Gastroesophageal sphincter (tissue), 4 donors: ENCODE data around the gene OSGIN1. TPM values are rescaled to one million over a fixed set of nuclear protein-coding genes. Genes with fewer than 3 reads are reported as not detected.
"Not testable (repeated sequence)": the region's sequence is repeated elsewhere in the genome, so short reads cannot be mapped to it uniquely, and the experiment has no call there.

Source experiments
- ATAC-seq: fragments of 150-250 bp; one replicate; pipeline ENCODE4 v1.9.1; 2016; ENCODE audit warnings: mild to moderate bottlenecking, moderate library complexity
- H3K27ac ChIP-seq, 4 donors: fragments of 200-600 bp; sonication (generic) in 3 of 4; 1 replicate in 3 of 4; 2 replicates in 1 of 4; pipeline ENCODE4 v1.5.1; 2016 to 2019
- H3K27me3 ChIP-seq: fragments of 200-600 bp; sonication (generic); one replicate; pipeline ENCODE4 v1.5.1; 2019
- H3K36me3 ChIP-seq, 2 donors: fragments of 200-600 bp; sonication (generic); one replicate each; pipeline ENCODE4 v1.5.1; 2019; ENCODE audit warnings: control low read depth in 1 of 2
- H3K4me1 ChIP-seq, 3 donors: fragments of 200-600 bp; sonication (generic); 1 replicate in 2 of 3; 2 replicates in 1 of 3; pipeline ENCODE4 v1.5.1; 2016 to 2019; ENCODE audit warnings: control low read depth in 2 of 3
- H3K4me3 ChIP-seq, 2 donors: fragments of 200-600 bp; sonication (generic); one replicate each; pipeline ENCODE4 v1.5.1; 2019; ENCODE audit warnings: mild to moderate bottlenecking in 1 of 2, moderate library complexity in 1 of 2
- H3K9me3 ChIP-seq, 3 donors: fragments of 200-600 bp; sonication (generic); one replicate each; pipeline ENCODE4 v1.5.1; 2017 to 2019; ENCODE audit warnings: control low read depth in 2 of 3
- EP300 ChIP-seq: sonication (generic); formaldehyde crosslinking; IDR thresholded peaks from one replicate; pipeline ENCODE4 v1.6.1; 2017; ENCODE audit warnings: antibody characterized with exemption, mild to moderate bottlenecking
- POLR2A ChIP-seq, 2 donors: fragments of 450-650 bp; IDR thresholded peaks; one replicate each; pipeline ENCODE4 v1.6.1; 2017; ENCODE audit warnings: antibody characterized with exemption in 2 of 2, mild to moderate bottlenecking in 2 of 2, moderate library complexity in 1 of 2
- POLR2AphosphoS5 ChIP-seq: sonication (generic); formaldehyde crosslinking; IDR thresholded peaks from one replicate; pipeline ENCODE4 v1.6.1; 2017; ENCODE audit warnings: antibody characterized with exemption
- WGBS, 2 donors: methylation state at CpG; one replicate each; pipeline ENCODE4 v1.1.5; 2018; ENCODE audit warnings: low coverage in 1 of 2; 5-methylcytosine and 5-hydroxymethylcytosine counted together
- total RNA-seq, 4 donors: library from RNA; depleted of rRNA; stranded (reverse); fragments of >200 nt; gene quantifications; one replicate each; pipeline ENCODE4 v1.1.0, GENCODE V29; 2016
- TF ChIP-seq, protein P1 (sequence below), 4 experiments: fragments of 200-600 bp in 2 of 4; fragments of 450-650 bp in 2 of 4; sonication (generic) in 1 of 4; IDR thresholded peaks; one replicate each; pipeline ENCODE4 v1.5.1; 2017 to 2019; ENCODE audit warnings: antibody characterized with exemption in 4 of 4, mild to moderate bottlenecking in 2 of 4, moderate library complexity in 2 of 4

Gene OSGIN1
- total RNA-seq, 4 donors from 2014 or later, result 7.9 to 12.5 (median 9.4) TPM

DNA sequence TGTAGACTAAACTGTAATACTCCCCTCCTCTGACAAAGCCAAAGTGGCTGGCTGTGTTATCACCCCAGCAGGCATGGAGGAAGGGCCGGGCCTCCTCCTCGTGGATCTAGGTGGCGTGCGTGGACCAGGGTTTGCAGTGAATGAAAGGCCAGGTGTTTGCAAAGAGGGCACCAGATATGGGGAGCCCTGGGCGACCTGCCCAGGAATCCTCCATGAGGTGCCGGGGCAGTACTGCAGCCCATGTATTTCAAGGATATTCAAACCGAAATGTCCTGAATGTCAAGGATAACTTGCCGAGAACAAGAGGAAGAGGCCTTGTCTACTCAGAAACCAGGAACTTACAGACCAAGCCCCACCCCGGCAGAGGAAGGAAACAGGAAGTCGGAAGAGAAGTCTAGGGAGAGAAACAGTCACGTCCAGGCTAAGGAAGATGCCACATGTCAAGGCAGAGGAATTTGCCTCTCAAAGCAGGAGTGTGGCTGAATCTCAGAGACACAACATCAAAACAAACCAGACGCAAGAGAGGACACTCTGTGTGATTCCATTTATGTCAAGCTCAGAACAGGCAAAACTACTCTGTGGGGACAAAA is 13.7 kb upstream of the OSGIN1 start:
- 69 to 80% methylated on average over 1 to 6 of the region's 12 CpGs for WGBS, 2 donors
- no peak for ATAC-seq
- Histone ChIP-seq H3K4me1 (no peaks in the 10 kb centered on the region), H3K36me3 (peaks cover 0 to 11% of the 10 kb centered on the region in 2 donors), H3K27me3 (no peaks in the 10 kb centered on the region), H3K9me3 (no peaks in the 10 kb centered on the region), H3K4me3 (no peak overlapping the region), H3K27ac (no peak overlapping the region)
- no peak for TF ChIP-seq POLR2AphosphoS5
- no peak for TF ChIP-seq POLR2A (IDR thresholded peaks at IDR 0.05)
- TF ChIP-seq EP300, result no peak
- TF ChIP-seq, protein P1, sequence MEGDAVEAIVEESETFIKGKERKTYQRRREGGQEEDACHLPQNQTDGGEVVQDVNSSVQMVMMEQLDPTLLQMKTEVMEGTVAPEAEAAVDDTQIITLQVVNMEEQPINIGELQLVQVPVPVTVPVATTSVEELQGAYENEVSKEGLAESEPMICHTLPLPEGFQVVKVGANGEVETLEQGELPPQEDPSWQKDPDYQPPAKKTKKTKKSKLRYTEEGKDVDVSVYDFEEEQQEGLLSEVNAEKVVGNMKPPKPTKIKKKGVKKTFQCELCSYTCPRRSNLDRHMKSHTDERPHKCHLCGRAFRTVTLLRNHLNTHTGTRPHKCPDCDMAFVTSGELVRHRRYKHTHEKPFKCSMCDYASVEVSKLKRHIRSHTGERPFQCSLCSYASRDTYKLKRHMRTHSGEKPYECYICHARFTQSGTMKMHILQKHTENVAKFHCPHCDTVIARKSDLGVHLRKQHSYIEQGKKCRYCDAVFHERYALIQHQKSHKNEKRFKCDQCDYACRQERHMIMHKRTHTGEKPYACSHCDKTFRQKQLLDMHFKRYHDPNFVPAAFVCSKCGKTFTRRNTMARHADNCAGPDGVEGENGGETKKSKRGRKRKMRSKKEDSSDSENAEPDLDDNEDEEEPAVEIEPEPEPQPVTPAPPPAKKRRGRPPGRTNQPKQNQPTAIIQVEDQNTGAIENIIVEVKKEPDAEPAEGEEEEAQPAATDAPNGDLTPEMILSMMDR (IDR thresholded peaks at IDR 0.05), result no peak

DNA sequence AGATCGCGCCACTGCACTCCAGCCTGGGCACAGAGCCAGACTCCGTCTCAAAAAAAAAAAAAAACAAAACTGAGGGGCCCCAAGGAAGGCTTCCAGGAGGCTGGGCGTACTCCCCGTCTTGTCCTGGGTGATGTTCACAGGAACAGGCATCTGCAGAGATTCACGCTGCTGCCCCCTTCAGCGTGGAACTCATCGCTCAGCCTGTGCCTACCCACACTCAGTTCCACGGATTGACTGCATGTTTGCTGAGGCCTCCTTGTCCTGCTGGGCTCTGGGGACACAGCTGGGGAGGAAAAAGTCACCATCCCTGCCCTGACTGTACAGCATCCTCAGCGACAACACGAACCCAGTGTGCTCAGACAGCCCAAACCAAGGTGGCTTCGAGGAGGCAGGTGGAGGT is 12.9 kb upstream of the OSGIN1 start:
- H3K4me3 ChIP-seq, result no peak overlapping the region
- H3K4me1 ChIP-seq, result no peaks in the 10 kb centered on the region
- TF ChIP-seq, protein P1 (IDR thresholded peaks at IDR 0.05), result no peak
- TF ChIP-seq EP300 (no peak), POLR2AphosphoS5 (no peak), POLR2A (IDR thresholded peaks at IDR 0.05) (no peak)
- 30% methylated on average over 3 of the region's 12 CpGs; no CpG with 5 or more reads in 1 of the 2 donors for WGBS, 2 donors
- no peak overlapping the region for H3K27ac ChIP-seq
- no peaks in the 10 kb centered on the region for H3K9me3 ChIP-seq
- no peak for ATAC-seq
- no peaks in the 10 kb centered on the region for H3K27me3 ChIP-seq
- peaks cover 0 to 11% of the 10 kb centered on the region in 2 donors for H3K36me3 ChIP-seq

- Histone ChIP-seq H3K27me3 (no peaks in the 10 kb centered on the region), H3K9me3 (no peaks in the 10 kb centered on the region), H3K27ac (no peak overlapping the region), H3K36me3 (peaks cover 0 to 11% of the 10 kb centered on the region in 2 donors), H3K4me3 (no peak overlapping the region), H3K4me1 (no peaks in the 10 kb centered on the region)
- TF ChIP-seq POLR2A (IDR thresholded peaks at IDR 0.05), result no peak
- no peak for TF ChIP-seq EP300
- 77 to 82% methylated on average over 12 to 20 of the region's 28 CpGs for WGBS, 2 donors
- ATAC-seq, result no peak
These were observed 12.2 kb upstream of the OSGIN1 start for GRCh38 chr16:83940630-83941378.

DNA sequence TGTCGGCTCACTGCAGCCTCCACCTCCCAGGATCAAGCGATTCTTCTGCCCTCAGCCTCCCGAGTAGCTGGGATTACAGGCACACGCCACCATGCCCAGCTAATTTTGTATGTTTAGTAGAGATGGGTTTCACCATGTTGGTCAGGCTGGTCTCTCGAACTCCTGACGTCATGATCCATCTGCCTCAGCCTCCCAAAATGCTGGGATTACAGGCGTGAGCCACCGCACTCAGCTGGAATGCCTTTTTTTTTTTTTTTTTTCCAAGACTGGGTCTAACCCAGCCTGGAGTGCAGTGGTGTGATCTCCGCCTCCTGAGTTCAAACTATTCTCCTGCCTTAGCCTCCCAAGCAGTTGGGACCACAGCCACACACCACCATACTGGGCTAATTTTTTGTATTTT is 11.5 kb upstream of the OSGIN1 start:
- H3K9me3 ChIP-seq, H3K4me3 ChIP-seq, ATAC-seq, H3K4me1 ChIP-seq, H3K27ac ChIP-seq, H3K27me3 ChIP-seq: not testable (repeated sequence)
- peaks cover 0 to 16% of the 10 kb centered on the region in 2 donors for H3K36me3 ChIP-seq
- WGBS, 2 donors, result 93 to 100% methylated on average over 1 to 3 of the region's 9 CpGs

DNA sequence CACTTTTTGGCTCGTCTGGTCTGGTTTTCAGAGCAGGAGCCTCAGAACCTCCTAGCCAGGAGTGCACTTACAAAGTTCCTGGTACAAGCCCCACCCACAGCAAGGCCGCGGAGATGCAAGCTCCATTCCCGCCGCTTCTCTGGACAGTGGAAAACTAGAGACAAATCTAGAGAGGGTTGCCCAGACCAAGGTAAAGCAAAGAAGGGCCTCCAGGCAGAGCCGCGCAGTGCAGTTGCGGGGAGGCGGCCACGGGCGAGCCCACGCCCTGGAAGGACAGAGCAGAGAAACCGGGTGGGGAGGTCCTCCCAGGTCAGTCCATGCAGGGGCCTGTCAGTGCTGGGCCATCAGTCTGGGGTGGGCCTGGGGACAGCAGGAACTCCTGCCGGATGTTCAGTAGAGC is 11.0 kb upstream of the OSGIN1 start:
- TF ChIP-seq EP300 (no peak), POLR2A (IDR thresholded peaks at IDR 0.05) (no peak), POLR2AphosphoS5 (no peak)
- TF ChIP-seq, protein P1 (IDR thresholded peaks at IDR 0.05), result no peak
- Histone ChIP-seq H3K4me3 (no peak overlapping the region), H3K27me3 (no peaks in the 10 kb centered on the region), H3K36me3 (peaks cover 0 to 14% of the 10 kb centered on the region in 2 donors), H3K27ac (no peak overlapping the region), H3K4me1 (no peaks in the 10 kb centered on the region), H3K9me3 (no peaks in the 10 kb centered on the region)
- WGBS, 2 donors, result 100% methylated on average over 1 of the region's 14 CpGs; no CpG with 5 or more reads in 1 of the 2 donors
- ATAC-seq, result no peak
